Upper lobe of right lung (tissue), 1 donor: ENCODE data around the gene FAM124B. TPM values are rescaled to one million over a fixed set of nuclear protein-coding genes. Genes with fewer than 3 reads are reported as not detected.

Experiments
- ATAC-seq: fragments of 200-7000 bp; cut with Tn5 transposase; one replicate; pipeline ENCODE4 v1.9.1; 2020; ENCODE audit warnings: mild to moderate bottlenecking, moderate library complexity
- DNase-seq: peaks from one replicate; pipeline ENCODE4 v3.0.0-alpha.2; 2020
- H3K27ac ChIP-seq: fragments of 200-600 bp; one replicate; pipeline ENCODE4 v1.8.0; 2022
- H3K27me3 ChIP-seq: fragments of 200-600 bp; one replicate; pipeline ENCODE4 v1.8.0; 2022; ENCODE audit warnings: mild to moderate bottlenecking
- H3K36me3 ChIP-seq: fragments of 200-600 bp; one replicate; pipeline ENCODE4 v1.8.0; 2022
- H3K4me1 ChIP-seq: fragments of 200-600 bp; one replicate; pipeline ENCODE4 v1.8.0; 2022
- H3K4me3 ChIP-seq: fragments of 200-600 bp; one replicate; pipeline ENCODE4 v1.8.0; 2022; ENCODE audit warnings: mild to moderate bottlenecking
- H3K9me3 ChIP-seq: fragments of 200-600 bp; one replicate; pipeline ENCODE4 v1.8.0; 2022
- intact Hi-C: fragments of 100-400 bp; cut with DNase I; formaldehyde crosslinking; loops from one replicate; pipeline ENCODE4 v1.11.0; 2022
- total RNA-seq: library from RNA; stranded (reverse); fragmentation: NEBNext Ultra II Directional; extraction: Animal tissue kit (Norgen Biotek cat#: 25700); gene quantifications from one replicate; pipeline ENCODE4 v1.2.1, GENCODE V29; 2021
- TF ChIP-seq, protein P1 (sequence below): fragments of 200-600 bp; IDR thresholded peaks from one replicate; pipeline ENCODE4 v1.8.0; 2022; ENCODE audit warnings: antibody characterized with exemption
- donor health status: DM: no; HTN: yes; CAD: no; lungs with severe emphysema.

The FAM124B gene
- total RNA-seq, 1 donor from 2014 or later, result 4.4 TPM

- no peak for ATAC-seq
- H3K27me3 ChIP-seq, result no peaks in the 10 kb centered on the region
- H3K9me3 ChIP-seq, result no peaks in the 10 kb centered on the region
- TF ChIP-seq, protein P1, sequence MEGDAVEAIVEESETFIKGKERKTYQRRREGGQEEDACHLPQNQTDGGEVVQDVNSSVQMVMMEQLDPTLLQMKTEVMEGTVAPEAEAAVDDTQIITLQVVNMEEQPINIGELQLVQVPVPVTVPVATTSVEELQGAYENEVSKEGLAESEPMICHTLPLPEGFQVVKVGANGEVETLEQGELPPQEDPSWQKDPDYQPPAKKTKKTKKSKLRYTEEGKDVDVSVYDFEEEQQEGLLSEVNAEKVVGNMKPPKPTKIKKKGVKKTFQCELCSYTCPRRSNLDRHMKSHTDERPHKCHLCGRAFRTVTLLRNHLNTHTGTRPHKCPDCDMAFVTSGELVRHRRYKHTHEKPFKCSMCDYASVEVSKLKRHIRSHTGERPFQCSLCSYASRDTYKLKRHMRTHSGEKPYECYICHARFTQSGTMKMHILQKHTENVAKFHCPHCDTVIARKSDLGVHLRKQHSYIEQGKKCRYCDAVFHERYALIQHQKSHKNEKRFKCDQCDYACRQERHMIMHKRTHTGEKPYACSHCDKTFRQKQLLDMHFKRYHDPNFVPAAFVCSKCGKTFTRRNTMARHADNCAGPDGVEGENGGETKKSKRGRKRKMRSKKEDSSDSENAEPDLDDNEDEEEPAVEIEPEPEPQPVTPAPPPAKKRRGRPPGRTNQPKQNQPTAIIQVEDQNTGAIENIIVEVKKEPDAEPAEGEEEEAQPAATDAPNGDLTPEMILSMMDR, result no peak
- intact Hi-C loops, result no loop called here
- H3K27ac ChIP-seq, result no peak overlapping the region
- H3K36me3 ChIP-seq, result no peaks in the 10 kb centered on the region
- no peak overlapping the region for H3K4me3 ChIP-seq
- H3K4me1 ChIP-seq, result no peaks in the 10 kb centered on the region
- DNase-seq, result no peak
Observed at GRCh38 chr2:224345492-224345891, 56.4 kb downstream of the FAM124B start.

DNA sequence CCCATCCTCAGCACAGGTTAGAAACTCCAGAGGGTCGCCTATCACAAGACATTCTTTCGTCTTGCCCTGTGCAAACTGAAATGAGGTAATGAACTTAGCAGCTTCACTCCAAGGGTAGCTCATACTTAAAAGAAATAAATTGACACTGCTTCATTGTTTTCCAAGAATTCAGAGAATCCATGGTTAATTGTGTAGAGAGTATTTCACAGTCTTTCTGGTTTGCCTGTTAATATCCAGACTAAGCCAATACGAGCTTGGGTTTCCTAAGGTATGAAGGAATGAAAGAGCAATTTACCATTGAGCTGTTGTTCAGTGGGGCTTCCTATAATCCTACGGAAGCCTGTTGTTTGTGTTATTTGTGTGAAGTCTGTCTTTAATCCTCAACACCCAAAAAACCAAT, 58.7 kb downstream of the FAM124B start:
- ATAC-seq (no peak), DNase-seq (no peak)
- H3K36me3 ChIP-seq, result no peaks in the 10 kb centered on the region
- H3K9me3 ChIP-seq, result no peaks in the 10 kb centered on the region
- no peaks in the 10 kb centered on the region for H3K27me3 ChIP-seq
- H3K4me3 ChIP-seq, result no peak overlapping the region
- H3K27ac ChIP-seq, result no peak overlapping the region
- intact Hi-C loops, result no loop called here
- TF ChIP-seq, protein P1, result no peak
- H3K4me1 ChIP-seq, result no peaks in the 10 kb centered on the region

DNA sequence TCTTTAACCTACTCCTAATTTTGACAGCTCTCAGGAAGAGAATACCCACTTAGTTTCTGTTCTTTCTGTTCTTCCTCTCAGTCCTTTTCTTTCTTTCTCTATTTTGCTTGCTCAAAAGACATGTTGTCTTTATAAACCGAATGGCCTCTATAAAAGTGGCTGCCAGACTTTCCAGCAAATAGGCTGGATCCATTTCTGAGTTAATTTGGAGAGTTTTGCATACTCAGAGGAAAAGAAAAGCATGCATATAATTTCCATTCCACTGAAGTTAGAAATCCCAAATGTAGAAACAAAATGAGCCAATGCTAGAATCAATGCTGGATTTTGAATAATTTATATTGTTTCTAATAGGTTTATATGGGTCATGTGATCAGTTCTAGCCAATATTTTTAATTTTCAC, 65.9 kb downstream of the FAM124B start:
- H3K27ac ChIP-seq, result no peak overlapping the region
- DNase-seq (no peak), ATAC-seq (no peak)
- no peaks in the 10 kb centered on the region for H3K9me3 ChIP-seq
- no peaks in the 10 kb centered on the region for H3K27me3 ChIP-seq
- intact Hi-C loops, result no loop called here
- no peak overlapping the region for H3K4me3 ChIP-seq
- no peaks in the 10 kb centered on the region for H3K36me3 ChIP-seq
- no peaks in the 10 kb centered on the region for H3K4me1 ChIP-seq
- TF ChIP-seq, protein P1, result no peak

DNA sequence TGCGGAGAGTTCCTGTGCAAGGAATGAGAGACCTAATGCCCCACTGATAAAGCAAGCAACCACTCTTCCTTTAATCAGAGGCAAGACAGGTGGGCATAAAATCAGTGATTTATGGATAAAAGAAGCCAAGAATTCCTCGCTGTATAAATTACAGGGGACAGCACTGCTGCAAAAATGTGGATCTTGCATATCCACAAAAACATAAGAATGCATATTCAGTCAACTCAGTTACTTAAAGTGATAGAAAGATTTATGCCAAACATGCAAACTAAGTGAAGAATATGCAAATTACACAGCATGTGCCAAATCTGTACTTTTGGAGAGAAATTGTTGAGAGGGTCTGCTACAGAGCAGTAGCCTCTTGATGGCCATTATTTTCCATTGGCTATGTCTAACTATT, 67.2 kb downstream of the FAM124B start:
- TF ChIP-seq, protein P1, result no peak
- no peaks in the 10 kb centered on the region for H3K36me3 ChIP-seq
- ATAC-seq, result no peak
- no peaks in the 10 kb centered on the region for H3K9me3 ChIP-seq
- no peak overlapping the region for H3K4me3 ChIP-seq
- intact Hi-C loops, result no loop called here
- H3K27ac ChIP-seq, result no peak overlapping the region
- H3K27me3 ChIP-seq, result no peaks in the 10 kb centered on the region
- H3K4me1 ChIP-seq, result no peaks in the 10 kb centered on the region
- DNase-seq, result no peak

GRCh38 chr2:224333726-224334482, 68.0 kb downstream of the FAM124B start:
- Histone ChIP-seq H3K9me3 (no peaks in the 10 kb centered on the region), H3K27ac (no peak overlapping the region), H3K4me1 (no peaks in the 10 kb centered on the region), H3K27me3 (no peaks in the 10 kb centered on the region), H3K4me3 (no peak overlapping the region), H3K36me3 (no peaks in the 10 kb centered on the region)
- intact Hi-C loops, result no loop called here
- DNase-seq (no peak), ATAC-seq (no peak)
- TF ChIP-seq, protein P1, result no peak
